HG02623 (cell line): ENCODE measurements around the gene HEPHL1.

Experiments used
- ATAC-seq: cut with Tn5 transposase; IDR thresholded peaks from one replicate; pipeline ENCODE4 v1.9.1; 2021; ENCODE audit warnings: moderate library complexity; ENCODE audit not compliant: unreplicated experiment

HEPHL1 gene

DNA sequence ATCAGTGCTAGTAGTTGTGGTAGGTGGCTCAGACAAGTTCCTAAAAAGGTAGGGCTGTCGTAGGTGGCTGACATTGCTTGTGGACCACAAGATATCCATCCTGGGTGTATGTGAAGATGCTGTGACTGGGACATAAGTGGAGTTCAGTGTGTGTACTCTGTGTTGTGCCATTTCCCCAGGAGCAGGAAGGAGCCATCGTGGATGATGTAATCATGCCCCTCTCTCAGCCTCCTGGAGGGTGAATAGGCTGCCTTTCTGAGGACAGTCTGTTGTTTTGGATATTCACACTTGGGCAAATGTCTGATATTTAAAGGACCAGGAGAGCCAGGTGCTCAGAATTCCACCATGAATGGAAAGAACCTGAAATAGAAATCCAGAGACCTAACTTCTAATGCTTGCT, 2.7 kb downstream of the HEPHL1 start:
- no peak for ATAC-seq

DNA sequence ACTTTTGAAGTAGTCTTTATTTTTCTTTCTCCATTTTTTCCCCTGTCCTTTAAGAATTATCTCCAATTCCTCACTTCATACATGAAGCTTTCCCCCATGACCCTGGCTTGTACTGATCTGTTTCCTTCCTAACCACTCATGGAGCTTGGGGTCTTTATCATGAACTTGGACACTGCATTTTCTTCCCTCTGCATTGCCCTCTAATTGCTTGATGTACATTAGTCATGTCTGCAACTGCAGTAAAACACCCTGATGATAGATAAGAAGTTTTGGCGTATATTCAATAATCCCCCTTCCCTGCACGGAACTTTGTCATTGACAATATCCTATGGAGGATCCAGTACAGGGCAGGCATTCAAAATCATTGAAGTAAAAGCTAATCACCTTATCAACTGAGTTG, 3.4 kb downstream of the HEPHL1 start:
- ATAC-seq: no peak

DNA sequence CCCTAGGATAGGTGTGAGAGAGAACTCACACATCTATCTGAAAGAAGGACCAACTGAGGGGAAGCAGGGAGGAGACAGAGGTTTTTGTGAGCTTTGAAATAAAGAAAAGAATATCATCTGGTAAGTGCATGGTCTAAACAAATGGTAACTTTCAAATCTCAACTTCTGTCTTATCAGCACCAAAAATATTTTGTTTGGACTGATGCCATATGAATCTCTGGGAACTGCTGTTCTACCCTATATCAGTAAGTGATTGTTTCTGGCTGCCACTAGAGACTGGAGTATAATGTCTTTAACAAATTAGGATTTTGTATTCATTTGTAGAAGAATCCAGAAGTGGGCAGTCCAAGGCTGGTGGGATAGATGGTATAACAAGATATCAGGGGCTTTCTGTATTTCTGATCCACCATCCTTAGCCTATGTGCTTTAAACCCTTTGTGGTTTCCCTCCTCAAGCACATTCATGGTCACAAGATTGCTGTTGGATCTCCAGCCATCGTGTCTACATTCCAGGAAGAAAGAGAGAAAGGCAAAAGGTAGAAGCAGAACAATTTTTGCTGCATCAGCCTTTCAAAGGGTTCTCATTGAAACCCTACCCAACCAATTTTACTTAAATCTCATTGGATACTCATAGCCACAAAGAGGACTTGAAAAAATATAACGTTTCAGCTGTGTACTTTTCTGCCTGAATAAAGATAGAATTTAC, 4.7 kb downstream of the HEPHL1 start:
- no peak for ATAC-seq

DNA sequence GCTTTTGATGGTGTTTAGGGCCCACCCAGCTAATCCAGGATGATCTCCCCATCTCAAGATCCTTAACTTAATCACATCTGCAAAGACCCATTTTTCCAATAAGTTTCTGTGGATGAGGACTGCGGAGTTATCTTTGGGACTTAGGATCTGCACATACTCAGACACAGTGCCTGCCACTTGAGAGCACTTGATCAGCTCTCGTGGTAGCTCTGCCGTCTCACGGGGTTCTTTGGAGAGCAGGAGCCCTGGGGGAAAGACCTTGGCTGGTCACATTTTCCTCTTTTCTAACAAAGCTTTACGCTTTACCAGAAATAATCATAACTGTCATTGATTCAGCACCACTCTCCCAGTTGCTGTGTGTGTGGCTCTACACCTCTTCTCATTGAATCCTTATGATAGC, 6.1 kb downstream of the HEPHL1 start:
- ATAC-seq: no peak

DNA sequence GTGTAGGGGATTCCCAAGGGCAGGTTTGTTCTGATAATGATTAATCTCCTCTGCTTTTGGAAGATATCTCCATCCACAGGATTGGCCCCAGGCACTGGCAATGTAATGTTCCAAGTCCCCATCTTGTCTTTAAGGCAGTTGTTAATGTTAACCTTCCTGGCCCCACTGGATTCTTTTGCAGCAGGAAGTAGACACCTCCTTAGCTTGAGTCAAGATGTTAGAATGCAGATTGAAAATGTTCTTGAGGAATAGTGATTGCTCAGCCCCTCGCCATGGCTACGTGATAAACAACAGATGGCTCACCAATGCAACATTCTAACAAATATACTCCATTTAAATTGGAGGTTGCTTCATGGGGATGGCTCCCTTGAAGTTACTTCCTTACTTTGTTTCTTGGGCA, 7.3 kb downstream of the HEPHL1 start:
- ATAC-seq: no peak

DNA sequence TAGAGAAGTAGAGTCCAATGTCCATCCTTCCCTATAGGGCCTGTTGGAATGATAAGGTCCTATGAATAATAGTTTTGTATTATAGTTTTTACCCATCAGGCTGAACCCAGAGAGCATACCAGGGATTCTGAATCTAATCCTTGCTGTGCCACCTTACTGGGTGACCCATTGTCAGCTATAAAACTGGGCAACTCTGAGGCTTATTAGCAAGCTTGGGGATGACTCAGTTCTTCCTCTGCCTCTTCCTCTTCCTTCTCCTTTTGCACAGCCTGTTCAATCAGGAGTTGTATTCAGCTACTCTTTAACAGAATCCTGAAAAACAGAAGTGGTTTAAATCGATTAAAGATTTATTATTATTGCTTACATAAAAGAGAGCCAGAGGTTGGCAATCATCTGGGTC, 8.9 kb downstream of the HEPHL1 start:
- no peak for ATAC-seq

DNA sequence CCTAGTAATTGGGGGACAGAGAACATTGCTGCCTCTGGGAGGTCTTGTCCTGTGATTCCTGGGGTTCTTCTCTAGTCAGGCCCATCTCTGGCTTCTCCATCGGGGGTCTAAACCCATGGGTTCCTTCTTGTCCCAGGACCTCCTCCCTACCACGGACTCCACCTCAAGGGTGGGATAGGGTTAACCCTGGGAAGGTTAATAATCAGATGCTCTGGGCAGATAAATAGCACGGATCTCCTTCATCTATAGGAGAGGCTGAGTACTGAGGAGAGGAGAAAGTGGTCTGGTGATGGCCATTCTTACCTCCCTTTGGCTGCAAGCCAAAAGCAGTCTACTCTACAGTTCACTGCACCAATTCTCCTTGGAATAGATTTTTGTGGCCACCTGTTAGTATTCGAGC, 10.5 kb downstream of the HEPHL1 start:
- no peak for ATAC-seq

DNA sequence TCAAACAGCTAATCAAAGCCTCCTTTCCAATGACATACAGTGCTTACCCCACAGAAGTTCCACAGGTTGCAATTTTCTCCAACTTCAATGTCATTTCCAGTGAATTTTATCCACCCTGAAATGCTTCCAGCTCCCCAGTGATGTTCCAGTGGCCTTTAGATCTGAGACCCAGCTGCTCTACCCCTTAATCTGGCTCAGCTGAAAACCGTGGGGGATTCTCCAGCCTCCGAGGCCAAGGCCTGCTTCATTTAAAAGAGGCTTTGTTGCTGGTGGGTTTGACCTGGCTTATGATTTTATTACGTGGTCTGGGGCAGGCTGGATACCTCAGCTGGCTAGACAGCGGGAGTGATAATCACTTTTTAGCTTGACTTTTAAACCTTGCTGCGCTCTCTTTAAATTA, 10.9 kb downstream of the HEPHL1 start:
- ATAC-seq: no peak

DNA sequence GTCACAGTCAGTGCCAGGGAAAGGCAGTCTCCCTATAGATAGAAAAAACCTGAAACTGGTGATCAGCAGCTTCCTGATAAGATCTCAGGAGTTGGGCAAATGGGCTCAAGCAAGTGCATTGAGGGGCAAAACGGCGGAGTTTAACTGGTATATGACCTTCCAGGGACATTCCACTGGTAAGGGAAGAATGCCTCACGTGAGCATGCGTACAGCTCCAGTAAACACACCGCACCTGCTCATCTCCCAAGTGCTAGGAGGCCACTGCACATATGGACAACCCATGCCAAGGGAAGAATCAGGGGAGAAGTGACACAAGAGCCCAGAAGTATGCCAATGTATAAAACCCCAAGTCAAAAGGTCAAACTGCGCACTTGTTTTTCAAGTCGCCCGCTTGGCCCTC, 11.6 kb downstream of the HEPHL1 start:
- ATAC-seq: no peak

DNA sequence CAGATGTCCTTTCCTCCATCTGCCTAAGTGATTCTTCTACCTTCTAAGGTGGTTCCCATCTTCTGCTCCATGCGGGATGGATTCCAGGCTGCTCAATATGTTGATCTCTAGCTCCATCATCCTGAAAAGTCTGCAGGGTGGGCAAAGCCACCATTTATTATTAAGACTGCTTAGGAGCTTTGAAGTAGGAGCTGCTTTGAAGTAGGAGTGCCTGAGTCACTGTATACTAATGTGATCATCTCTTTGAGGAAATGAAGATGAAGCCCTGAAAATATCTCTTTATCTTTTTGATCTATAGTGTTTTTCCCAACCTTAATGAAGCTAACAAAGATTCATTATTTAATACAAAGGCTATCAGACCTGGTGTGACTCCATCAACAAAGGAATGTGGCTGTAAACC, 13.1 kb downstream of the HEPHL1 start:
- ATAC-seq: no peak

DNA sequence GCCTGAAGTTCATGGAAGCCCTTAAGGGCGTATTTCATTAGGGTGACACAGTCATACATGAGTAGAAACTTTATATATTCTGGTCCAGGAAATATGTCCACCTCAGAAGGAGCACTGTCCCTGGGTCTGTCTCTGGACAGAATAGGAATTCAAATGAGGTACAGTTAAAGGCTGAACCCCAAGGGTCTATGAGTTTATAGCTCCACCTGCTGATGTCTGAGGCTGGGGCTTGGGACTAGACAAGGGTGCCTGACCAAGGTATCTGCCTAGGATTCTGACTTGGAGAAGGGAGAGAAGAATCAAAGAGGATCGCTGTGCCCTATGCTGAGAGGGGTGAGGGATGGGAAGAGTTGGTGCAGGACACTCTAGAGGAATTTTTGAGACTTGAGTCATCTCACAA, 14.9 kb downstream of the HEPHL1 start:
- no peak for ATAC-seq

DNA sequence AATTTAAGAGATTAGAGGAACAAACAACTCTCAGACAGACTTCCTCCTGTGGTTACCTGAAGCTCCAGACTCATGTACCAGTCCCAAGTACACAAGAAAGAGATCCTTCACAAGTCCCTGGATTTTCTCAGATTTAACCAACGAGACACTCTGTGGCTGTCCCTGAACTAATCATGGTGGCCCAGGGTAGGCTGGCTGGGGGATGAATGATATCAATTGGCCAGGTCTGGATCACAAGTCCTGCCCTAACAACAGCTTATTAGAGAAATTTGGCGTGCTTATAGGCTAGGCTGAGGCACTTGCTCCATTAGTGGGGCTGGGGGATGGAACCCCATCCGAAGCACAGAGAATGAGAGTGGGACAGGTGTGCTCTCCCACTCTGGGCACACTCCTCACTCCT, 22.1 kb downstream of the HEPHL1 start:
- no peak for ATAC-seq

DNA sequence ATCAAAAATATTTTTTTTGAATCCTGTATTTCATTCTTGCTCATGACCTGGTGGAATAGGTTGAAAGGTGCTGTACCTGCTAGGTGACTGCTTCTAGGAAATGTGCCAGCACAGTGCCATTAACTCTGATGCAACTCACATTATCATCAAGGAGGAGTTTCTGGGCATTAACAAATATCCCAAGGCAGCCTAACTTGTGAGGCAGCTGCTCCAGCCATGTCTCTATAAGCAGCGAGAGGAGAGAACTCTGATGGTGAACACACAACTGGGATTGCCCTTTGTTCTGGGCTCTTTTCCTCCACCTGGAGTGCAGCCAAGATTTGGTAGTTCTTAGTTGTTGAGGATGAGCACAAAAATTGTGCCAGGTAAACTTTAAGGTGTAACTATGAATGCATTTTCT, 25.6 kb downstream of the HEPHL1 start:
- ATAC-seq: no peak

DNA sequence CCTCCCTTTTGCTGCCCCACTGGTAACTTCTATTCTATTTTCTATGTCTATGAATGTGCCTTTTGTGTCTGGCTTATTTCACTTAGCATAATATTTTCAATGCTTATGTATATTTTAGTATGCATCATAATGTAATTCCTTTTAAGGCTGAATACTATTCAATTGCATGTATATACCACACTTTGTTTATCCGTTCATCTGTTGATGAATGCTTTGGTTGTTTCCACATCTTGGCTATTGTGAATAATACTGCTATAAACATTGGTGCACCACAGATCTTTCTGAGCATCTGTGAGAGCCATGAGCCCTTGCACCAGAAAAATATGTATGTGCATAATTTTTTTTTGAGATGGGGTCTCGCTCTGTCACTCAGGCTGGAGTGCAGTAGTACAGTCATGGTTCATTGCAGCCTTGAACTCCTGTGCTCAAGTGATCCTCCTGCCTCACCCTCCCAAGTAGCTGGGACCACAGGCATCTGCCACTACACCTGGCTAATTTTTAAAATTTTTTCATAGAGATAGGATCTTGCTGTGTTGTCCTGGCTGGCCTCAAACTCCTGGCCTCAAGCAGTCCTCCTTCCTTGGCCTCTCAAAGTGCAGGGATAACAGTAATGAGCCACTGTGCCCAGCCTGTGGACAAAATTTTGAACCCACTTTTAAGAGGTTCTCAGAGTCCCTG, 27.0 kb downstream of the HEPHL1 start:
- ATAC-seq: no peak

DNA sequence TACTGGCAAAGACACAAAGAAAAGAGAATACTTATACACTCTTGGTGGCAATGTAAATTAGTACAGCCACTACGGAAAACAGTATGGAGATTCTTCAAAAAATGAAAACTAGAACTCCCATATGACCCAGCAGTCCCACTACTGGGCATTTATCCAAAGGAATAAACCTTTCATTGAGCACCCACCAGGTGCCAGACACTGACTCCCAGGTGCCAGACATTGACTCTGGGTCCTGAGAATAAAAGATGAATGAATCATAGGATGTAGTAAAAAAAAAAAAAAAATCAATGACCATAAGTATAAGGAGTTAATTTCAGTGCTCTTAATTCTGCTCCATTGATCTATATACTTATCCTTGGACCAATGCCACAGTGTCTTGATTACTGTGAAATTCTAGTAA, 28.2 kb downstream of the HEPHL1 start:
- no peak for ATAC-seq

DNA sequence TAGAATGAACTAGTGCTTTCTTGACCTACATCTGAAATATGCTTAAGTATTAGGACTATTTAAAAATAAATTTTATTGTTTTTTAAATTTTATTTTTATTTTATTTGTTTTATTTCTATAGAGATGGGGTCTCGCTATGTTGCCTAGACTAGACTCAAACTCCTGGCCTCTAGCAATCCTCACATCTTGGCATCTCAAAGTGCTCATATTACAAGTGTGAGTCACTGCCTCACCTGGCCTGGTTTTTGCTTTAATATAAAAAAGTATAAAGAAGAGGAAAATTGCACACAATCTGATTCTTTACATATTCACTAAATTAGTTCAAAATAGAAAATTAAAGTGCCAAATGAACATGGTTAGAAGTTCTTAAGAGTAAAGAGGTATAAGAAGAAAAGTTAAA, 37.5 kb downstream of the HEPHL1 start:
- no peak for ATAC-seq

DNA sequence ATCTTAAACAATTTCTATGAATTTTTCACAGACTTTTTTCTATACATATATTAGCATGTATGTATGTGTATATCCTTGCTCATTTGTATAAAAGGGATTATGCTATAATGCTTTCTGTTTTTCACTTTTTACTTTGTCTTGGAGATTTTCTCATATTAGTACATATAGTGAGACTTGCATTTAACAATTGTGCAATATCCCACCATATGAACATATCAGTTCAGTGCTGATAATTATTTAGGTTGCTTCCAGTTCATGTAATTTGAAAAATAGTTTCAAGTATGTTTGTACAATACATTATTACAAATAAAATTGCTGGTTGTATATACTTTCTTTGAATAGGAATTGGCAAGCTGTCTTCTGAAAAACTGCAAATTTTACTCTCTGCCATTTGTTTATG, 37.9 kb downstream of the HEPHL1 start:
- ATAC-seq: no peak

DNA sequence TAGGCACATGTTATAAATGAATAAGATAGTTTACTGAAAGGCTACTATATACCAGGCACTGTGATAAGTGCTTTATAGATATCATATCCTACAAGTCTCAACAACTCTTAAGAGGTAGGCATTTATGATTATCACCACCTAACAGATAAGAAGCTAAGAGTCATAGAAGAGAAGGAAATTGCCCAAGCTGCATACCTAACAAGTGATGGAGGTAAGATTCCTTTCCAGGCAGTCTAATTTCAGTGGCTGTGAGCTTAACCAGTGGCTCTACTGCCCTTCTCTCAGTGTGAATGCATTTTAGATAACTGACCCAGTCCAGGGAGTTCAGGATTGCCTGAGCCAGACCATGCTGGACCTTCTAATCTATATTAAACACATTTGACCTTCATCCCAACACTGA, 39.2 kb downstream of the HEPHL1 start:
- ATAC-seq: no peak

DNA sequence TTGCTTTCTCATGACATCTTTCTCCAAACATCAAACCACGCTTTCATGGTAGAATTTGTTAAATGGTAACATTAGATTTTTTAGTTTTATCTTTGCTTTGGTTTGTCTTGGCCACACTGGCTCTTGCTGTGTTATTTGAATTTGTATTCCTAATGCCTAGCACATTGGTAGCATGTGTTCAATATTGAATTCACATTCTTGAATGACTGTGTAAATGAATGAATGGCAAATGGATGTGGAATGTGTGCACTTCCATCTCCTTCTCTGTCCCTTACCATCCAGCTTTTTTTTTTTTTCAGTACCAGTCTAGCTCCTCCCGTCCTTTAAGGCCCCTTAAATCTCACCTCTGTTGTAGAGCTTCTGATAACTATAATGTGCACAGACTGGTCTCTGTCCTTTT, 41.2 kb downstream of the HEPHL1 start:
- ATAC-seq: no peak

DNA sequence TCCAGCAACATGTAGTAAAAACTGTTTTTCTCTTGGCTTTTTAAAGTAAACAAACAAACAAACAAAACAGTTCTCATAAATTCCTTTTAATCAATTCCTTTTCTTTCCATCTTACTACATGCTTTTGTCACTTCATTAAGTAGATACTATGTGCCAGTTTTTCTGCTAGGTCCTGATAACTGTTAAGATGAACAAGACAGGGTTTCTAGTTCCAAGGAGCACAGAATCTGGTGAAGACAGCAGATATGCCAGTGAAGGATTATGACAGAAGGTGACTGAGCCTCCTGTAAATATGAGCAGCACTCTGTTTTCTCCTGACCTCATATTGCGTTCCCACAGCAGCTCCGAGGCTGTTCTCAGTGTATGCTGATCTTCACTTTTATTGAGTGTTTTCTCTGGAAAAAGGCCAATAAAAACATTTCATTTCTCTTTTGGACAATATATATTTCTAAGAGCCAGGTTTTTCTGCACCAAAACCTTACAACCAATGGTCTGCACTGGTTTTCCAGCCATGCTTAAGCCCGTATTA, 45.8 kb downstream of the HEPHL1 start:
- ATAC-seq: no peak

DNA sequence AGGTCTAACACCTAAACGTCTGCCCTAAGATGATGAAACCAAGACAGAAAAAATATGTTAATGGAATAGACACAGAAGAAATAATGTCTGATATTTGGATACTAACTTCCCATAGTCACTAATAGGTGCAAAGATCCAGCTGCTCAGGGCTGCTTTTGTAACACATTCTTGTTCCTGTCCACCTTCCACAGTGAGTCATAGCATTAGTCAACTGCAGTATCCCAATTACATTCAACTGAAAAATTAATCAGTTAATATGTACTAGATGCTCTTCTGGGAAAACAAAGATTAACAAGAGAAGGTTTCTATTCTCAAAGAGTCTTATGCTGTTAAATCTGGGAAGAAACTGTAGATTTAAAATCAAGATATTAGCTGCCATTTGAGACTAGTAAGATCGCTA, 47.6 kb downstream of the HEPHL1 start:
- ATAC-seq: no peak

DNA sequence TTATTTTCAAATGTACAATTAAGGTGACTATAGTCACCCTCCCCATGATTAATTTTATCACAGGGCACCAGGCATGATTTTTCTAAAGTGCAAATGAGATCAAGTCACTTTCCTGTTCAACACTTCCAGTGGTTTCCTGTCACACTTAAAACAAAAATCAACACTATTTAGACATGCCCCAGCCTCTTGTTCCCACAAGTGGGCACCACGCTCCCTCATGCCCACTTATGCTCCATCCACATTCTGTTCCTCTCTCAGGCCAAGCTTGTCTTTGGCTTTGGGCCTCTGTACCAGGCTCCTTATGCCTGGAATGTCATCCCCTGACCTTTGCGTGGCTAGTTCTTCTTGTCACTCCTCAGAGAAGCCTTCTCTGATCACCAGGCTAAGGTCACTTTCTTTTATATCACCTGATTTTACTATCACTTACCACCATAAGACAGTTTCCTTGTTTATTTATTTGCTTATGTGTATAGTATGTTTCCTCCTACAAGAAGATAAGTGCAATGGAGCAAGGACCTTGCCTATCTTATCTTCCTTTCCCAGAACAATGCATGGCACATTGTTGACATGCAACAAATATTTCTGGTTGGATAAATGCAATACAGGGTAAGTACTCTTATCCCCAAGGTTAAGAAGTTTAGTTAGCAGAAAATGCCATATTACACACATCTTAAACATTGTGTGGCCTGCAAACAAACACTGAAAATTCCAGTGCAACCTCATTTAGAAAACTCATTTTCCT, 56.6 kb downstream of the HEPHL1 start:
- no peak for ATAC-seq
